Pancreas (tissue), 10 donors: ENCODE data around the gene RPL10A. TPM values are rescaled to one million over a fixed set of nuclear protein-coding genes. Genes with fewer than 3 reads are reported as not detected.
A peak's percentile ranks its signal among the peaks of the same experiment; 100 is the strongest.

Experiments used
- ATAC-seq, 4 donors: fragments of 200-7000 bp; cut with Tn5 transposase; one replicate each; pipeline versions ENCODE4 v1.8.0 to v1.9.1; 2020; ENCODE audit warnings: mild to moderate bottlenecking in 4 of 4, moderate library complexity in 4 of 4
- DNase-seq, 6 donors: peaks; one replicate each; pipeline ENCODE4 v3.0.0-alpha.2; 2020
- FAIRE-seq: peaks from 2 replicates; lab custom pipeline; 2012; peaks lifted over from hg19 to GRCh38; lab: Jason Lieb, UNC
- H3K27ac ChIP-seq, 4 donors: fragments of 200-600 bp; sonication (generic); 1 replicate in 3 of 4; 2 replicates in 1 of 4; pipeline versions ENCODE4 v1.5.0 to v1.8.0; 2020
- H3K27me3 ChIP-seq, 4 donors: fragments of 200-600 bp; one replicate each; pipeline ENCODE4 v1.8.0; 2021
- H3K36me3 ChIP-seq, 3 donors: fragments of 200-600 bp; sonication (generic) in 1 of 3; one replicate each; pipeline versions ENCODE4 v1.5.0 to v1.8.0; 2020 to 2021
- H3K4me1 ChIP-seq, 3 donors: fragments of 200-600 bp; one replicate each; pipeline ENCODE4 v1.8.0; 2021
- H3K4me3 ChIP-seq, 4 donors: fragments of 200-600 bp; sonication (generic) in 2 of 4; one replicate each; pipeline versions ENCODE4 v1.5.0 to v1.8.0; 2020 to 2021
- H3K9me3 ChIP-seq, 4 donors: fragments of 200-600 bp; one replicate each; pipeline ENCODE4 v1.8.0; 2021
- WGBS, 2 donors: extraction: QIAGEN DNeasy Blood & Tissue Kit; methylation state at CpG; one replicate each; pipeline ENCODE4 v1.1.7; 2013; 5-methylcytosine and 5-hydroxymethylcytosine counted together
- intact Hi-C, 3 donors: fragments of 100-400 bp; cut with DNase I; formaldehyde crosslinking; loops; one replicate each; pipeline versions ENCODE4 v1.11.1 to v1.14.2; 2022
- polyA plus RNA-seq, 2 donors: library from polyadenylated mRNA; stranded (reverse); fragments of 200-250 nt; gene quantifications; one replicate each; pipeline ENCODE4 v1.2.3, GENCODE V29; 2013
- total RNA-seq, 6 donors: library from RNA; stranded (reverse); fragmentation: NEBNext Ultra II Directional in 4 of 6; extraction: Animal tissue kit (Norgen Biotek cat#: 25700) in 4 of 6; gene quantifications; one replicate each; pipeline versions ENCODE4 v1.2.1 to v1.2.4, GENCODE V29; 2021 to 2023
- TF ChIP-seq, protein P1 (sequence below), 4 donors: fragments of 200-600 bp; sonication (generic) in 3 of 4; IDR thresholded peaks; one replicate each; pipeline versions ENCODE4 v1.5.0 to v1.8.0; 2021; ENCODE audit warnings: antibody characterized with exemption in 4 of 4
- donor health status: healthy with polysubstance abuse.
- donor health status: DM: no; HTN: no; CAD: no; lungs with moderate emphysema.
- donor health status: DM: no; HTN: no; CAD: no.
- donor health status: control.
- donor health status: control.
- donor health status: Bipolar disorder and iron deficiency.
- donor health status: DM: yes; HTN: yes; CAD: no.
- donor health status: DM: no; HTN: no; CAD: no.
- donor health status: DM: no; HTN: no; CAD: no.
- donor health status: DM: yes; HTN: yes; CAD: no.

RPL10A gene
- total and polyA plus RNA-seq, 8 donors, result 429 to 1,265 (median 898) TPM

DNA sequence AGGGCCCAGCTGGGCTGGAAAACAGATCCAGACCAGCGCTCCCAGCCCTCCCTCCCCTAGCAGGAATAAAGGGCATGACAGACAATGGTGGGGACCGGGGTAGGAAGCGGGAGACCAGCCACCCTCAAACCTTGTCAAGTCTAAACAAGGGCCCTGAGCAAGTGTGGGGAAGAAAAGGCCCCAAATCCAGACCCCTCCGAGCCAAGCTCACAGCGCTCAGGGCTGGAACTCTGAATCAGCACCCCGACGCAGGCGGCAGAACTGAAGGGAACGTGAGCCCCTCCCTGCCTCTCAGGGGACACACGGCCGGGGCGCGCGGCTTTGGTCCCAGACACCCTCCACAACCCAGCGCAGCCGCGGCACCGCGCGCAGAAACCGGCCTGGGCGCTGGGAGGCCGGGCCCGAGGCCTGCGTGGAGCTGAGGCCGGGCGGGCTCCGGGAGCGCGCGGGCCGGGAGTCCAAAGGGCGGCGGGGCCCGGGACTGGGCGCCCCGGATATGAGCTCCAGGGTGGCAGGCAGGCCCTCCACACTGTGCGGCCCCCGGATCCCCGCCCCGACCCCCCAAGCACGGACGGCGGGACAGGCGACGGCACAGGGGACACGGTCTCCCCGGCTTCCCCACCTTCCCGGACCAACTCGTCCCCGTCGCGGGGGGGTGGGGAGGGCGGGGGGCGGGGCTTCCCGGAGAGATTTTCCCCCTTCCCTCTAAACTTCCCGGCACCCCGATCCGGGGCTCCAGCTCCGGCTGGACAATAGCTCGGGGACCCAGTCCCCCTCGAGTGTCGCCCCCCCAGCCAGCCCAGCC lies 28.0 kb downstream of the RPL10A start:
- TF ChIP-seq, protein P1, sequence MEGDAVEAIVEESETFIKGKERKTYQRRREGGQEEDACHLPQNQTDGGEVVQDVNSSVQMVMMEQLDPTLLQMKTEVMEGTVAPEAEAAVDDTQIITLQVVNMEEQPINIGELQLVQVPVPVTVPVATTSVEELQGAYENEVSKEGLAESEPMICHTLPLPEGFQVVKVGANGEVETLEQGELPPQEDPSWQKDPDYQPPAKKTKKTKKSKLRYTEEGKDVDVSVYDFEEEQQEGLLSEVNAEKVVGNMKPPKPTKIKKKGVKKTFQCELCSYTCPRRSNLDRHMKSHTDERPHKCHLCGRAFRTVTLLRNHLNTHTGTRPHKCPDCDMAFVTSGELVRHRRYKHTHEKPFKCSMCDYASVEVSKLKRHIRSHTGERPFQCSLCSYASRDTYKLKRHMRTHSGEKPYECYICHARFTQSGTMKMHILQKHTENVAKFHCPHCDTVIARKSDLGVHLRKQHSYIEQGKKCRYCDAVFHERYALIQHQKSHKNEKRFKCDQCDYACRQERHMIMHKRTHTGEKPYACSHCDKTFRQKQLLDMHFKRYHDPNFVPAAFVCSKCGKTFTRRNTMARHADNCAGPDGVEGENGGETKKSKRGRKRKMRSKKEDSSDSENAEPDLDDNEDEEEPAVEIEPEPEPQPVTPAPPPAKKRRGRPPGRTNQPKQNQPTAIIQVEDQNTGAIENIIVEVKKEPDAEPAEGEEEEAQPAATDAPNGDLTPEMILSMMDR (IDR thresholded peaks at IDR 0.05), result no peak
- DNase-seq (peak in 5 of 6 donors; percentile 52 to 80 (median 74)), FAIRE-seq (no peak), ATAC-seq (peak; percentile 71 to 80 (median 78))
- H3K4me3 ChIP-seq, result peak overlapping the region; percentile 52 to 88 (median 85)
- intact Hi-C loops, result no loop called here
- no peaks in the 10 kb centered on the region for H3K9me3 ChIP-seq
- no peaks in the 10 kb centered on the region for H3K36me3 ChIP-seq
- peak overlapping the region; percentile 55 to 70 (median 62) for H3K27ac ChIP-seq
- peaks cover 0 to 8% (median 5%) of the 10 kb centered on the region in 3 donors for H3K4me1 ChIP-seq
- H3K27me3 ChIP-seq, result no peaks in the 10 kb centered on the region
- 4% methylated on average over 56 to 62 of the region's 63 CpGs for WGBS, 2 donors

DNA sequence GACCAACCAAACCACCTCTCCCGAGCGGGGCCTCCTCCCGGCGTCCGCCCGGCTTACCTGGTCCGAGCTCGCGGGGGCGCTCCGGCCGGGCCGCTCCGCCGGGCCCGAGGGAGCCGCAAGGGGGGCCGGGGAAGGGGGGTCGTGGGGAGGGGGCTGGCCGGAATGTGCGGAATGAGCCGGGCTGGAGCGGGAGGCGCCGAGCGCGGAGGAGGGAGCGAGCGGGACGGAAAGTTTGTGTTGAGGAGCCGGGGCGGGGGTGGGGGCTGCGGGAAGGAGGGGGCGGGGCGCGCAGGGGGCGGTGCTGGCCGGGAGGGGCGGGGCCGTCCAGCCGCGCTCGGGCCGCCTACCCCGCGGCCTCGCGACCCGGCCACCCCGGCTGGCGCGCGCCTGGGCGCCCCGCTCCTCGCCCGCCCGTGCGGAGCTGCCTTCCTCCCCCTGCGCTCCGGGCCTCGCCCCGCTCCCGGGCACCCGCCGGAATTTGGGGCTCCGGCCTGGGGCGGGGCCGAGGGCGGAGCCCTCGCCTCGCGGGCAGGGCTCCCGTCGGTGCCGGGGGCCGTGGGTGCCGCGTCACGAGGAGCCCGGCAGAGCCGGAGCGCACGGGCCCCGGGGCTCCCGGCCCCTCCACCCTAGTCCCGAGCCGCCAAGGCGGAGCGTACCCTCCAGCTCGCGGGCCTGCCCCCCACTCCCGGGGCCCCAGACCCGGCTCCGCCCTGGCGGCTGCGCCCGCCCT lies 28.8 kb downstream of the RPL10A start, which contains the start of gene TEAD3:
Gene TEAD3, minus strand, starts transcription at position 239 of the 730 bp plus-strand sequence.
- H3K36me3 ChIP-seq, result no peaks in the 10 kb centered on the region
- DNase-seq (peak in 4 of 6 donors; percentile 55 to 84 (median 68)), ATAC-seq (peak; percentile 71 to 82 (median 74)), FAIRE-seq (no peak)
- H3K27ac ChIP-seq, result peak within 1 kb of the TSS; percentile 62 to 76 (median 72)
- H3K4me1 ChIP-seq, result peaks cover 0 to 5% (median 4%) of the 10 kb centered on the region in 3 donors
- 0 to 1% methylated on average over 25 to 90 of the region's 98 CpGs for WGBS, 2 donors
- H3K9me3 ChIP-seq, result no peaks in the 10 kb centered on the region
- intact Hi-C loops, result no loop called here
- TF ChIP-seq, protein P1 (IDR thresholded peaks at IDR 0.05), result no peak
- H3K4me3 ChIP-seq, result peak within 1 kb of the TSS; percentile 65 to 88 (median 85)
- H3K27me3 ChIP-seq, result no peaks in the 10 kb centered on the region

DNA sequence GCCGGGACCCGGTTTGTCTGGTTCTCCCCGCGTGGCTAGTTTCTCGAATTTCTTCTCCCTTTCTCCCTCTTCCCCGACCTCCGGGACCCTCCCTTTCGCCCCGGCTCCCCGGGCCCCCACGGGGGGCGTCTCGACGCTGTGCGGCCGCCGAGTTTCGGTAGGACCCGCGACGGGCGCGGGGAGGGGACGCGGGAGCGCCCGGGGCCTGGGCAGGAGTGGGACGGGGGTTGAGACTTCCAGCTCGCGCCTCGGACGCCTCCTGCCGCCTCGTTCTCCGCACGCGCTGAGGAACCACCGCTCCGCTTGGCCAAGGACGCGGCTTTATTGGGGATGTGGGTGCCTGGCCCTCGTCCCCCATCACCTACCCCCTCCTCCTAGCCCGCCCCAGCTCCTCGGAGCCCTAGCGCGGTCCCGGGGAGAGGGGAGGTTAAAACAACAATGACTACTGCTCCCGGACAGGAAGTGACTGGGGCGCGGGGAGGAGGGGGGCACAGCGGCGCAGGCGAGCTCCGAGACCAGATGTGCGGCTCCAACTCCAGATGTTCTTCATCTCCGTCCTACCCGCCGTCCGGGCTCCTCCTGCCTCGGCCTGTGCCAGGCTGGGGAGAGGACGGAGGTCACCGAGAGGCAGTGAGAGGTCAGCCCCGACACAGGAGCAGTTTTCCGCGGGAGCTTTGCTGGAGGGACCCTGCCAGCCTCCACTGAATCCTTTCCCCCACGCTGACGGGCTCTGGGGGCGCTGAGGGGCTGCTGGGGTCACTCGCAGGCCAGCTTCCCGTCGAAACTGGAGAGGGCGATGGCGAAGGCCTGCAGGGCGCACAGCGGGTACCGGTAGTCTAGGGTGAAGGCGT lies 29.6 kb downstream of the RPL10A start:
- no peaks in the 10 kb centered on the region for H3K36me3 ChIP-seq
- TF ChIP-seq, protein P1 (IDR thresholded peaks at IDR 0.05), result no peak
- H3K4me3 ChIP-seq, result peak overlapping the region; percentile 65 to 88 (median 85)
- intact Hi-C loops, result no loop called here
- H3K27me3 ChIP-seq, result no peaks in the 10 kb centered on the region
- H3K27ac ChIP-seq, result peak overlapping the region; percentile 62 to 76 (median 68)
- H3K9me3 ChIP-seq, result no peaks in the 10 kb centered on the region
- ATAC-seq (peak; percentile 4 to 33 (median 22)), FAIRE-seq (no peak), DNase-seq (peak in 5 of 6 donors; percentile 41 to 73 (median 49))
- H3K4me1 ChIP-seq, result peaks cover 0 to 5% (median 4%) of the 10 kb centered on the region in 3 donors
- WGBS, 2 donors, result 11 to 17% methylated on average over 46 to 77 of the region's 77 CpGs

DNA sequence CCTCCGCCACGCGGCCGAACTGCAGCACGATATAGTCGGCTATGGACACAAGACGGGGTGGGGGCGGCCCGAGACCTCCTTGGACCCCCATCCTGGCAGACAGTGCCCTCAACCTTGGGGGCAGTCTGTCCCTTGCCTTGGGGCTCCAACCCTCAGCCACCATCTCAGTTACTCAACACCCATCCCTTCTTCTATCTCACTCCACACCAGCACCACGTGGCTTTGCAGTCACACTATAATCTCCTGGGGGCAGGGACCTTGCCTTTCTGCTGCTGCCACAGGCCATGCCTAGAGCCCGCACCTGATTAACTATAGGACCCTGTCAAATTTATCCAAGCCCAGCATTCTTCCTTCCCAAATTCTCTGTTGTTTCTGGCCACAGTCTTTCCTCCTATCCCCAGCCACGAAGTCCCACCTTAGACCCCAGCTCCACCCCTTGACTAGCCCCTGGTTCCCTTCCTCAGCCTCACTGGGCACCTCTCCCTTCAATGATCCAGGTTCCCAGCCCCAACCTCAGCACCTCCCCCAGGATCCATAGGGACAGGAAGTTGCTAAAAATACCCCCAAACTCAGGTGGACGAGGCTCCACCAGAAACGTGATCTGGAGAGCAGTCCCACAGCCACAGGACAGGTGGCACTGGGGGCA lies 30.3 kb downstream of the RPL10A start:
- intact Hi-C loops, result no loop called here
- Histone ChIP-seq H3K27ac (no peak overlapping the region), H3K4me1 (peaks cover 0 to 5% (median 4%) of the 10 kb centered on the region in 3 donors), H3K4me3 (peak overlapping the region in 1 of 4 donors; percentile 84), H3K27me3 (no peaks in the 10 kb centered on the region), H3K9me3 (no peaks in the 10 kb centered on the region), H3K36me3 (no peaks in the 10 kb centered on the region)
- FAIRE-seq (no peak), ATAC-seq (no peak), DNase-seq (no peak)
- TF ChIP-seq, protein P1 (IDR thresholded peaks at IDR 0.05), result no peak
- 61 to 62% methylated on average over 12 to 14 of the region's 14 CpGs for WGBS, 2 donors
